HCT116 (cell line): ENCODE measurements around the gene USP15.

Source experiments
- CTCF ChIP-seq, 3 experiments: fragments of 200-600 bp in 1 of 3; sonication (generic) in 1 of 3; IDR thresholded peaks in 2 of 3; conservative IDR thresholded peaks in 1 of 3; 2 replicates each; pipeline ENCODE4 v1.5.1; 2012 to 2017; ENCODE audit warnings: low read depth in 2 of 3, low read length in 2 of 3, antibody characterized with exemption in 1 of 3, borderline replicate concordance in 1 of 3, control low read depth in 1 of 3, mild to moderate bottlenecking in 1 of 3, mixed read lengths in 1 of 3, mixed run types in 1 of 3, moderate library complexity in 1 of 3; ENCODE audit not compliant: insufficient read depth in 1 of 3
- EZH2 ChIP-seq: fragments of 200-600 bp; sonication (generic); IDR thresholded peaks from 2 replicates; pipeline ENCODE4 v1.6.1; 2017; ENCODE audit warnings: antibody characterized with exemption, mixed run types
- JUND ChIP-seq: IDR thresholded peaks from 2 replicates; pipeline ENCODE4 v1.6.1; 2012
- POLR2A ChIP-seq: IDR thresholded peaks from 2 replicates; pipeline ENCODE4 v1.7.0; 2011; ENCODE audit warnings: borderline replicate concordance; ENCODE audit not compliant: insufficient read depth, insufficient read length; ENCODE audit errors: extremely low read depth
- RAD21 ChIP-seq: IDR thresholded peaks from 2 replicates; pipeline ENCODE4 v1.6.1; 2012; ENCODE audit warnings: low read depth, mild to moderate bottlenecking
- ZBTB33 ChIP-seq: IDR thresholded peaks from 2 replicates; pipeline ENCODE4 v1.6.1; 2011; ENCODE audit warnings: mild to moderate bottlenecking, low read length, moderate library complexity; ENCODE audit not compliant: insufficient replicate concordance; ENCODE audit errors: extremely low read depth

GRCh38 chr12:62335057-62335456 lies 74.9 kb downstream of the USP15 start:
- TF ChIP-seq CTCF (IDR thresholded peaks at IDR 0.05 in 2 of 3, conservative IDR thresholded peaks at IDR 0.05 in 1 of 3; ENCODE audit: borderline replicate concordance in 1 of 3, insufficient read depth in 1 of 3, low read depth in 2 of 3, low read length in 2 of 3) (no peak), POLR2A (no peak), ZBTB33 (no peak), RAD21 (no peak), JUND (no peak), EZH2 (no peak)
